Heart left ventricle (tissue), 13 donors: ENCODE results near the gene CDC23.

Experiments used
- POLR2A ChIP-seq, 2 donors: fragments of 450-650 bp; IDR thresholded peaks; one replicate each; pipeline ENCODE4 v1.6.1; 2017; ENCODE audit warnings: antibody characterized with exemption in 2 of 2, mild to moderate bottlenecking in 2 of 2, moderate library complexity in 2 of 2
- TF ChIP-seq, protein P1 (sequence below), 12 donors: fragments of 200-600 bp; sonication (generic) in 4 of 12; IDR thresholded peaks; one replicate each; pipeline versions ENCODE4 v1.5.0 to v1.8.0; 2018 to 2022; ENCODE audit warnings: antibody characterized with exemption in 12 of 12, mild to moderate bottlenecking in 5 of 12
- donor health status: ischemic (EF 13 %, LVEDD 7.1; RV severe dilation, severe dysfunction).
- donor health status: DM: no; HTN: yes; CAD: no.
- donor health status: DM: no; HTN: no; CAD: no.
- donor health status: ischemic (EF 25% LVEDD 6.9; RV normal size, moderate dysfunction).
- donor health status: ischemic (EF 25% LVEDD 5.7; RV mildly dilated, moderate dysfunction).
- donor health status: ischemic (EF 35%, LVEDD 5.7; RV mildly dilated, moderate dysfunction).
- donor health status: nonischemic (EF 11% LVEDD 7.7; RV severe dilation, severe dysfunction).
- donor health status: DM: yes; HTN: yes; CAD: no.
- donor health status: PGD.
- donor health status: ischemic (EF 29% LVEDD 5.4; RV normal size, mild dysfunction).
- donor health status: nonischemic (EF 23%, LVEDD 6.1; RV moderate dilation, normal function).

DNA sequence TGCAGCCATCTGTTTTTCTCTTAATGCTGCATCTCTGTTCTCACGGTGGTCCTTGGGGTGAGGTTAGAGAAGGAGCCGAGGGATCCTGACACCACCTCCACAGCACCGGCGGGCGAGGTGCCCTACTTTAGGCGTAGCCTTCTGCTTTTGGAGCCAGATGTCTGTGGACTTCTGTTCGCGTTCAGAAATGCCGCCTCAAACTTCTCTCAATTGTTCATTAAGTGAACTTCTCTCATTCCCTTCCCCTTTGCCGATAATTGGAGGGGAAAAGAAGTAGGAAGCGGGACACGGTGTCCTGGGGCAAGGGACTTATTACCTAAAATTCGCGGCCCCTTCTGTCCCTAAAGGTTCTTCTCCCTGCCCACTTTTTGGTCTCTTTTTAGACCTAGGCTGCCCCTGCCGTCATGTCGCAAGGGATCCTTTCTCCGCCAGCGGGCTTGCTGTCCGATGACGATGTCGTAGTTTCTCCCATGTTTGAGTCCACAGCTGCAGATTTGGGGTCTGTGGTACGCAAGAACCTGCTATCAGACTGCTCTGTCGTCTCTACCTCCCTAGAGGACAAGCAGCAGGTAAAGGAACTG, 33.8 kb downstream of the CDC23 start:
- no peak for TF ChIP-seq POLR2A (IDR thresholded peaks at IDR 0.05)
- TF ChIP-seq, protein P1, sequence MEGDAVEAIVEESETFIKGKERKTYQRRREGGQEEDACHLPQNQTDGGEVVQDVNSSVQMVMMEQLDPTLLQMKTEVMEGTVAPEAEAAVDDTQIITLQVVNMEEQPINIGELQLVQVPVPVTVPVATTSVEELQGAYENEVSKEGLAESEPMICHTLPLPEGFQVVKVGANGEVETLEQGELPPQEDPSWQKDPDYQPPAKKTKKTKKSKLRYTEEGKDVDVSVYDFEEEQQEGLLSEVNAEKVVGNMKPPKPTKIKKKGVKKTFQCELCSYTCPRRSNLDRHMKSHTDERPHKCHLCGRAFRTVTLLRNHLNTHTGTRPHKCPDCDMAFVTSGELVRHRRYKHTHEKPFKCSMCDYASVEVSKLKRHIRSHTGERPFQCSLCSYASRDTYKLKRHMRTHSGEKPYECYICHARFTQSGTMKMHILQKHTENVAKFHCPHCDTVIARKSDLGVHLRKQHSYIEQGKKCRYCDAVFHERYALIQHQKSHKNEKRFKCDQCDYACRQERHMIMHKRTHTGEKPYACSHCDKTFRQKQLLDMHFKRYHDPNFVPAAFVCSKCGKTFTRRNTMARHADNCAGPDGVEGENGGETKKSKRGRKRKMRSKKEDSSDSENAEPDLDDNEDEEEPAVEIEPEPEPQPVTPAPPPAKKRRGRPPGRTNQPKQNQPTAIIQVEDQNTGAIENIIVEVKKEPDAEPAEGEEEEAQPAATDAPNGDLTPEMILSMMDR (IDR thresholded peaks at IDR 0.05), result no peak
